Measurements from ENCODE around the gene NARS2.
"Not testable (repeated sequence)": the region's sequence is repeated elsewhere in the genome, so short reads cannot be mapped to it uniquely, and the experiment has no call there.

NARS2 gene

GRCh38 chr11:78607696-78608095 lies 33.0 kb upstream of the NARS2 start:
- H3K4me1 ChIP-seq (ENCODE audit: insufficient read depth, insufficient read length), result no peaks in the 10 kb centered on the region
- H3K9me3 ChIP-seq (ENCODE audit: insufficient read depth, low read length), result no peaks in the 10 kb centered on the region
- TF ChIP-seq ZNF274 (IDR thresholded peaks at IDR 0.05; ENCODE audit: low read depth, low read length) (no peak), YY1 (IDR thresholded peaks at IDR 0.05; ENCODE audit: insufficient read depth, insufficient read length) (no peak), SUZ12 (IDR thresholded peaks at IDR 0.05; ENCODE audit: extremely low read depth, insufficient read depth, insufficient read length) (no peak)
- H3K4me3 ChIP-seq (ENCODE audit: insufficient read length, low read depth), result no peak overlapping the region
- H3K36me3 ChIP-seq (ENCODE audit: insufficient read depth, insufficient read length, low read length), result no peaks in the 10 kb centered on the region
- no peak for DNase-seq (ENCODE audit: low read depth, low spot score)
- H3K27me3 ChIP-seq (ENCODE audit: insufficient read depth, insufficient read length), result no peaks in the 10 kb centered on the region
- H3K9ac ChIP-seq (ENCODE audit: insufficient read length, low read depth), result no peak overlapping the region

- no peak overlapping the region for H3K9ac ChIP-seq (ENCODE audit: insufficient read length, low read depth)
- no peaks in the 10 kb centered on the region for H3K4me1 ChIP-seq (ENCODE audit: insufficient read depth, insufficient read length)
- no peaks in the 10 kb centered on the region for H3K27me3 ChIP-seq (ENCODE audit: insufficient read depth, insufficient read length)
- TF ChIP-seq SUZ12 (IDR thresholded peaks at IDR 0.05; ENCODE audit: extremely low read depth, insufficient read depth, insufficient read length) (no peak), ZNF274 (IDR thresholded peaks at IDR 0.05; ENCODE audit: low read depth, low read length) (no peak), YY1 (IDR thresholded peaks at IDR 0.05; ENCODE audit: insufficient read depth, insufficient read length) (no peak)
- no peak for DNase-seq (ENCODE audit: low read depth, low spot score)
- no peaks in the 10 kb centered on the region for H3K9me3 ChIP-seq (ENCODE audit: insufficient read depth, low read length)
- H3K36me3 ChIP-seq (ENCODE audit: insufficient read depth, insufficient read length, low read length), result no peaks in the 10 kb centered on the region
- H3K4me3 ChIP-seq (ENCODE audit: insufficient read length, low read depth), result no peak overlapping the region
Observed at GRCh38 chr11:78606667-78607066, 32.0 kb upstream of the NARS2 start.

GRCh38 chr11:78605296-78605695 lies 30.6 kb upstream of the NARS2 start:
- TF ChIP-seq SUZ12 (IDR thresholded peaks at IDR 0.05; ENCODE audit: extremely low read depth, insufficient read depth, insufficient read length) (no peak), YY1 (IDR thresholded peaks at IDR 0.05; ENCODE audit: insufficient read depth, insufficient read length) (no peak)
- no peak for DNase-seq (ENCODE audit: low read depth, low spot score)
- no peak overlapping the region for H3K4me3 ChIP-seq (ENCODE audit: insufficient read length, low read depth)

GRCh38 chr11:78603792-78604191 lies 29.1 kb upstream of the NARS2 start:
- Histone ChIP-seq H3K36me3 (ENCODE audit: insufficient read depth, insufficient read length, low read length) (no peaks in the 10 kb centered on the region), H3K4me3 (ENCODE audit: insufficient read length, low read depth) (no peak overlapping the region), H3K9ac (ENCODE audit: insufficient read length, low read depth) (no peak overlapping the region), H3K27me3 (ENCODE audit: insufficient read depth, insufficient read length) (no peaks in the 10 kb centered on the region), H3K9me3 (ENCODE audit: insufficient read depth, low read length) (no peaks in the 10 kb centered on the region), H3K4me1 (ENCODE audit: insufficient read depth, insufficient read length) (no peaks in the 10 kb centered on the region)
- TF ChIP-seq ZNF274 (IDR thresholded peaks at IDR 0.05; ENCODE audit: low read depth, low read length) (no peak), YY1 (IDR thresholded peaks at IDR 0.05; ENCODE audit: insufficient read depth, insufficient read length) (no peak), SUZ12 (IDR thresholded peaks at IDR 0.05; ENCODE audit: extremely low read depth, insufficient read depth, insufficient read length) (no peak)
- no peak for DNase-seq (ENCODE audit: low read depth, low spot score)

More at GRCh38 chr11:78605296-78605695, 30.6 kb upstream of the NARS2 start:
- H3K9ac ChIP-seq (ENCODE audit: insufficient read length, low read depth), result no peak overlapping the region
- H3K9me3 ChIP-seq (ENCODE audit: insufficient read depth, low read length), result no peaks in the 10 kb centered on the region
- H3K4me1 ChIP-seq (ENCODE audit: insufficient read depth, insufficient read length), result no peaks in the 10 kb centered on the region
- no peaks in the 10 kb centered on the region for H3K27me3 ChIP-seq (ENCODE audit: insufficient read depth, insufficient read length)
- H3K36me3 ChIP-seq (ENCODE audit: insufficient read depth, insufficient read length, low read length), result no peaks in the 10 kb centered on the region

DNA sequence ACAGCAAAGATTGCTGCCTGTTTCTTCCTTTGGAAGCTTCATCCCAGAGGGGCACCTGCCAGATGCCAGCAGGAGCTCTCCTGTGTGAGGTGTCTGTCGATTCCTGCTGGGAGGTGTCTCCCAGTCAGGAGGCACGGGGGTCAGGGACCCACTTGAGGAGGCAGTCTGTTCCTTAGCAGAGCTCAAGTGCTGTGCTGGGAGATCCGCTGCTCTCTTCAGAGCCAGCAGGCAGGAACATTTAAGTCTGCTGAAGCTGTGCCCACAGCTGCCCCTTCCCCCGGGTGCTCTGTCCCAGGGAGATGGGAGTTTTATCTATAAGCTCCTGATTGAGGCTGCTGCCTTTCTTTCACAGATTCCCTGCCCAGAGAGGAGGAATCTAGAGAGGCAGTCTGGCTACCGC lies 28.1 kb upstream of the NARS2 start:
- H3K4me1 ChIP-seq (ENCODE audit: insufficient read depth, insufficient read length); H3K36me3 ChIP-seq (ENCODE audit: insufficient read depth, insufficient read length, low read length); H3K9ac ChIP-seq (ENCODE audit: insufficient read length, low read depth); H3K4me3 ChIP-seq (ENCODE audit: insufficient read length, low read depth); H3K27me3 ChIP-seq (ENCODE audit: insufficient read depth, insufficient read length); DNase-seq (ENCODE audit: low read depth, low spot score); H3K9me3 ChIP-seq (ENCODE audit: insufficient read depth, low read length): not testable (repeated sequence)

GRCh38 chr11:78601066-78601465 lies 26.4 kb upstream of the NARS2 start:
- not testable (repeated sequence) for H3K36me3 ChIP-seq (ENCODE audit: insufficient read depth, insufficient read length, low read length); H3K9me3 ChIP-seq (ENCODE audit: insufficient read depth, low read length); DNase-seq (ENCODE audit: low read depth, low spot score); H3K9ac ChIP-seq (ENCODE audit: insufficient read length, low read depth); H3K27me3 ChIP-seq (ENCODE audit: insufficient read depth, insufficient read length); H3K4me1 ChIP-seq (ENCODE audit: insufficient read depth, insufficient read length); H3K4me3 ChIP-seq (ENCODE audit: insufficient read length, low read depth)

DNA sequence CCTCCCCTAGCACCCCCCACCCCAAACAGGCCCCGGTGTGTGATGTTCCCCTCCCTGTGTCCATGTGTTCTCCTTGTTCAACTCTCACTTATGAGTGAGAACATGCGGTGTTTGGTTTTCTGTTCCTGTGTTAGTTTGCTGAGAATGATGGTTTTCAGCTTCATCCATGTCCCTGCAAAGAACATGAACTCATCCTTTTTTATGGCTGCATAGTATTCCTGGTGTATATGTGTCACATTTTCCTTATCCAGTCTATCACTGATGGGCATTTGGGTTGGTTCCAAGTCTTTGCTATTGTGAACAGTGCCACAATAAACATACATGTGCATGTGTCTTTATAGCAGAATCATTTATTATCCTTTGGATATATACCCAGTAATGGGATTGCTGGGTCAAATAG lies 22.9 kb upstream of the NARS2 start:
- H3K9ac ChIP-seq (ENCODE audit: insufficient read length, low read depth); H3K36me3 ChIP-seq (ENCODE audit: insufficient read depth, insufficient read length, low read length); H3K27me3 ChIP-seq (ENCODE audit: insufficient read depth, insufficient read length); H3K9me3 ChIP-seq (ENCODE audit: insufficient read depth, low read length); H3K4me3 ChIP-seq (ENCODE audit: insufficient read length, low read depth); DNase-seq (ENCODE audit: low read depth, low spot score); H3K4me1 ChIP-seq (ENCODE audit: insufficient read depth, insufficient read length): not testable (repeated sequence)

GRCh38 chr11:78595436-78596130 lies 20.9 kb upstream of the NARS2 start:
- Histone ChIP-seq H3K9ac (ENCODE audit: insufficient read length, low read depth) (no peak overlapping the region), H3K36me3 (ENCODE audit: insufficient read depth, insufficient read length, low read length) (no peaks in the 10 kb centered on the region), H3K9me3 (ENCODE audit: insufficient read depth, low read length) (no peaks in the 10 kb centered on the region), H3K27me3 (ENCODE audit: insufficient read depth, insufficient read length) (no peaks in the 10 kb centered on the region), H3K4me3 (ENCODE audit: insufficient read length, low read depth) (no peak overlapping the region), H3K4me1 (ENCODE audit: insufficient read depth, insufficient read length) (no peaks in the 10 kb centered on the region)
- no peak for DNase-seq (ENCODE audit: low read depth, low spot score)
- TF ChIP-seq YY1 (IDR thresholded peaks at IDR 0.05; ENCODE audit: insufficient read depth, insufficient read length) (no peak), SUZ12 (IDR thresholded peaks at IDR 0.05; ENCODE audit: extremely low read depth, insufficient read depth, insufficient read length) (no peak), ZNF274 (IDR thresholded peaks at IDR 0.05; ENCODE audit: low read depth, low read length) (no peak)

Measured in NT2/D1 (cell line).